IMR-90 (cell line): ENCODE measurements around the gene IP6K3. TPM values are rescaled to one million over a fixed set of nuclear protein-coding genes. Genes with fewer than 3 reads are reported as not detected.

Experiments used
- ATAC-seq: fragments of 200-7000 bp; cut with Tn5 transposase; 2 replicates; pipeline ENCODE4 v1.9.1; 2020; ENCODE audit warnings: low read depth, mild to moderate bottlenecking, moderate library complexity
- BruUV-seq: library from RNA; stranded (reverse); fragments of 400-500 nt; replicated peaks from 2 replicates; lab custom pipeline; 2021; lab: Mats Ljungman, UMichigan
- CTCF ChIA-PET: fragments of 300-600 bp; formaldehyde crosslinking; extraction: SDS; loops from one replicate; lab custom pipeline; 2021; ENCODE audit warnings: antibody characterized with exemption; lab: Yijun Ruan, JAX
- POLR2A ChIA-PET: fragments of 300-600 bp; sonication (Branson Sonifier 250); formaldehyde crosslinking; loops from one replicate; lab custom pipeline; 2022; ENCODE audit warnings: antibody characterized with exemption; ENCODE audit not compliant: unreplicated experiment; lab: Charles Lee
- DNase-seq: peaks from one replicate; pipeline ENCODE4 v3.0.0; 2013
- H2AFZ ChIP-seq: replicated peaks from 2 replicates; pipeline ENCODE3; 2013; ENCODE audit warnings: low read length, mild to moderate bottlenecking; ENCODE audit not compliant: poor library complexity
- H2AK5ac ChIP-seq: 2 replicates; pipeline ENCODE4 v1.6.1; 2013; ENCODE audit warnings: low read depth, low read length, inconsistent platforms
- H2AK9ac ChIP-seq: replicated peaks from 2 replicates; pipeline ENCODE3; 2013; ENCODE audit warnings: mild to moderate bottlenecking, low read depth, low read length, moderate library complexity; ENCODE audit not compliant: poor library complexity
- H2BK120ac ChIP-seq: 2 replicates; pipeline ENCODE4 v1.6.1; 2013; ENCODE audit warnings: low read depth, low read length, inconsistent platforms
- H2BK15ac ChIP-seq: 3 replicates; pipeline ENCODE4 v1.6.1; 2013; ENCODE audit warnings: low read depth, low read length, inconsistent platforms
- H2BK20ac ChIP-seq: 2 replicates; pipeline ENCODE4 v1.6.1; 2013; ENCODE audit warnings: low read depth, mild to moderate bottlenecking, inconsistent platforms, low read length, moderate library complexity
- H2BK5ac ChIP-seq: 2 replicates; pipeline ENCODE4 v1.6.1; 2013; ENCODE audit warnings: mild to moderate bottlenecking, low read depth, low read length, inconsistent platforms; ENCODE audit not compliant: poor library complexity, severe bottlenecking
- H3K14ac ChIP-seq: replicated peaks from 2 replicates; pipeline ENCODE4 v1.6.1; 2013; ENCODE audit warnings: low read depth, low read length, inconsistent platforms
- H3K18ac ChIP-seq: 2 replicates; pipeline ENCODE4 v1.6.1; 2013; ENCODE audit warnings: low read depth, low read length, control low read depth
- H3K23ac ChIP-seq: 2 replicates; pipeline ENCODE4 v1.6.1; 2013; ENCODE audit warnings: low read depth, low read length, inconsistent platforms
- H3K27ac ChIP-seq: 2 replicates; pipeline ENCODE4 v1.5.1; 2013; ENCODE audit warnings: mild to moderate bottlenecking, control low read depth, low read length; ENCODE audit not compliant: insufficient read depth
- H3K27me3 ChIP-seq: 2 replicates; pipeline ENCODE4 v1.6.1; 2013; ENCODE audit warnings: low read length; ENCODE audit not compliant: control insufficient read depth, insufficient read depth
- H3K36me3 ChIP-seq: 2 replicates; pipeline ENCODE4 v1.6.1; 2013; ENCODE audit warnings: low read length, mixed read lengths; ENCODE audit not compliant: control insufficient read depth, insufficient read depth
- H3K4ac ChIP-seq: 2 replicates; pipeline ENCODE4 v1.6.1; 2013; ENCODE audit warnings: low read depth, low read length, inconsistent platforms
- H3K4me1 ChIP-seq: 2 replicates; pipeline ENCODE4 v1.6.1; 2013; ENCODE audit warnings: low read length, mixed read lengths; ENCODE audit not compliant: control insufficient read depth, insufficient read depth
- H3K4me2 ChIP-seq: 2 replicates; pipeline ENCODE4 v1.6.1; 2013; ENCODE audit warnings: low read depth, mild to moderate bottlenecking, control low read depth, low read length, moderate library complexity
- H3K4me3 ChIP-seq: 2 replicates; pipeline ENCODE4 v1.5.1; 2013; ENCODE audit warnings: low read depth, mild to moderate bottlenecking, control low read depth, low read length, moderate library complexity; ENCODE audit not compliant: insufficient read depth
- H3K56ac ChIP-seq: 2 replicates; pipeline ENCODE4 v1.6.1; 2013; ENCODE audit warnings: low read length, inconsistent platforms; ENCODE audit not compliant: insufficient read depth; ENCODE audit errors: extremely low read depth
- H3K79me1 ChIP-seq, 2 experiments: 2 replicates each; pipeline ENCODE4 v1.6.1; 2013; ENCODE audit warnings: low read length in 2 of 2, inconsistent platforms in 1 of 2, low read depth in 1 of 2
- H3K9ac ChIP-seq: 2 replicates; pipeline ENCODE4 v1.6.1; 2013; ENCODE audit warnings: low read depth, low read length, control low read depth
- H3K9me1 ChIP-seq: 2 replicates; pipeline ENCODE4 v1.6.1; 2013; ENCODE audit warnings: low read length, inconsistent platforms; ENCODE audit not compliant: insufficient read depth
- H3K9me3 ChIP-seq: 2 replicates; pipeline ENCODE4 v1.6.1; 2013; ENCODE audit warnings: low read length; ENCODE audit not compliant: control insufficient read depth, insufficient read depth
- H4K20me1 ChIP-seq: 2 replicates; pipeline ENCODE4 v1.6.1; 2013; ENCODE audit warnings: low read length, inconsistent platforms; ENCODE audit not compliant: insufficient read depth
- H4K5ac ChIP-seq: 2 replicates; pipeline ENCODE4 v1.6.1; 2013; ENCODE audit warnings: mild to moderate bottlenecking, low read depth, low read length, control low read depth
- H4K8ac ChIP-seq, 2 experiments: 2 replicates each; pipeline ENCODE4 v1.6.1; 2013; ENCODE audit warnings: low read depth in 2 of 2, low read length in 2 of 2, control low read depth in 1 of 2, inconsistent platforms in 1 of 2
- H4K91ac ChIP-seq: 2 replicates; pipeline ENCODE4 v1.6.1; 2013; ENCODE audit warnings: low read depth, low read length, inconsistent platforms; ENCODE audit not compliant: insufficient read depth
- BHLHE40 ChIP-seq: fragments of 150-350 bp; IDR thresholded peaks from 2 replicates; pipeline ENCODE4 v1.6.1; 2016; ENCODE audit warnings: mild to moderate bottlenecking, low read depth, low read length
- CEBPB ChIP-seq: IDR thresholded peaks from 2 replicates; pipeline ENCODE4 v1.6.1; 2012; ENCODE audit warnings: low read depth, low read length, improper control_type of control experiment
- CHD1 ChIP-seq: IDR thresholded peaks from 2 replicates; pipeline ENCODE4 v1.6.1; 2012; ENCODE audit warnings: low read depth, low read length, improper control_type of control experiment
- ELK1 ChIP-seq: fragments of 150-350 bp; IDR thresholded peaks from 2 replicates; pipeline ENCODE4 v1.6.1; 2016; ENCODE audit warnings: low read depth, mild to moderate bottlenecking, low read length, moderate library complexity, borderline replicate concordance
- MAFK ChIP-seq: IDR thresholded peaks from 2 replicates; pipeline ENCODE4 v1.6.1; 2012; ENCODE audit warnings: low read depth, low read length, improper control_type of control experiment
- MXI1 ChIP-seq: IDR thresholded peaks from 2 replicates; pipeline ENCODE4 v1.6.1; 2012; ENCODE audit warnings: low read depth, mild to moderate bottlenecking, low read length, moderate library complexity, borderline replicate concordance
- NFE2L2 ChIP-seq: fragments of 150-350 bp; IDR thresholded peaks from 2 replicates; pipeline ENCODE4 v1.6.1; 2016; ENCODE audit warnings: low read depth, mild to moderate bottlenecking, low read length
- POLR2A ChIP-seq: IDR thresholded peaks from 2 replicates; pipeline ENCODE4 v1.6.1; 2012; ENCODE audit warnings: mild to moderate bottlenecking, low read depth, low read length
- RAD21 ChIP-seq: IDR thresholded peaks from 2 replicates; pipeline ENCODE4 v1.6.1; 2012; ENCODE audit warnings: low read length, improper control_type of control experiment
- RFX5 ChIP-seq: IDR thresholded peaks from 2 replicates; pipeline ENCODE4 v1.8.0; 2012; ENCODE audit warnings: low read depth, mild to moderate bottlenecking, low read length, moderate library complexity
- SMC3 ChIP-seq: fragments of 150-350 bp; IDR thresholded peaks from 2 replicates; pipeline ENCODE4 v1.6.1; 2016; ENCODE audit warnings: low read depth, mild to moderate bottlenecking, antibody characterized with exemption, low read length, moderate library complexity
- WGBS, 2 experiments: methylation state at CpG; one replicate each; pipeline versions ENCODE4 v1.1.5 to v1.1.7; 2013; ENCODE audit warnings: missing lambda C conversion rate in 2 of 2; ENCODE audit not compliant: insufficient read length in 1 of 2; ENCODE audit errors: extremely low coverage in 2 of 2; 5-methylcytosine and 5-hydroxymethylcytosine counted together
- dilution Hi-C: fragments of 300-500 bp; cut with HindIII; formaldehyde crosslinking; loops from one replicate; pipeline ENCODE4 v1.14.3; 2018; ENCODE audit warnings: low sequenced_read_pairs; ENCODE audit not compliant: unreplicated experiment
- in situ Hi-C: fragments of 300-500 bp; cut with MboI; formaldehyde crosslinking; loops from 3 replicates; pipeline ENCODE4 v1.14.3; 2019; ENCODE audit warnings: low sequenced_read_pairs, inconsistent platforms, mixed read lengths
- intact Hi-C: fragments of 100-400 bp; cut with micrococcal nuclease; formaldehyde crosslinking; loops from 2 replicates; pipeline ENCODE4 v1.10.0; 2022
- polyA plus RNA-seq, 3 experiments: library from polyadenylated mRNA; depleted of rRNA; stranded (reverse); fragments of >200 nt; gene quantifications; 2 replicates each; pipeline ENCODE4 v1.2.3, GENCODE V29; 2012; ENCODE audit warnings: low replicate concordance in 1 of 3
- total RNA-seq: library from RNA; depleted of rRNA; stranded (reverse); fragments of >200 nt; gene quantifications from 2 replicates; pipeline ENCODE4 v1.2.3, GENCODE V29; 2012
- TF ChIP-seq, protein P1 (sequence below): fragments of 150-350 bp; IDR thresholded peaks from 2 replicates; pipeline ENCODE4 v1.6.1; 2017; ENCODE audit warnings: mild to moderate bottlenecking, antibody characterized with exemption, low read length, low read depth
- TF ChIP-seq, protein P2 (sequence below): conservative IDR thresholded peaks from 2 replicates; pipeline ENCODE4 v1.5.1; 2012; ENCODE audit warnings: mild to moderate bottlenecking, low read depth, low read length, improper control_type of control experiment

Gene IP6K3
- total and polyA plus RNA-seq, 2 of the 4 experiments (the other 2 are of a cell fraction), result 0.18 to 0.51 TPM

DNA sequence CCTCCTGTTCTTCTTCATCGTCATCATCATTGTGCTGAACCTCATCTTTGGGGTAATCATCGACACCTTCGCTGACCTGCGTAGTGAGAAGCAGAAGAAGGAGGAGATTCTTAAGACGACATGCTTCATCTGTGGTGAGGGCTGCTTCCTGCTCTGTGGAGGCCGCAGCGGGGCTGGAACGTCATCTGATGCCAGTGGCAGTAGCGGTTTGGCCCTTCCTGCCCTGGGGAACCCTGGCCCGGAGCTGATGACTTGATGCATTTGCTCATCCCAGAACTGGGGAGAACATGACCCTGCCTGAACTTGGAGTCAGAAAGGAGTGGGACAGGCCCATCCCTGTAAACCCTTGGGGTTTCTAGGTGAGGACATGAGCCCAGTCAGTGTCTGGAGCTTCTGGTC is 53.9 kb downstream of the IP6K3 start:
- Histone ChIP-seq H4K5ac (no peak overlapping the region), H3K18ac (no peak overlapping the region), H2AK5ac (no peak overlapping the region), H2AK9ac (no peak overlapping the region), H4K91ac (no peak overlapping the region), H3K23ac (no peak overlapping the region), H3K4me1 (peaks cover 20% of the 10 kb centered on the region), H2AFZ (no peak overlapping the region), H2BK15ac (no peak overlapping the region), H3K9me3 (no peaks in the 10 kb centered on the region), H3K14ac (no peak overlapping the region), H3K9me1 (peaks cover 25% of the 10 kb centered on the region), H3K56ac (no peak overlapping the region), H3K79me1 (peaks cover 0 to 23% of the 10 kb centered on the region in 2 experiments; a peak in 2 of 4 replicates), H3K27ac (no peak overlapping the region), H2BK120ac (no peak overlapping the region), H3K9ac (no peak overlapping the region), H3K4ac (no peak overlapping the region), H4K8ac (no peak overlapping the region), H2BK20ac (no peak overlapping the region), H3K4me3 (no peak overlapping the region), H3K27me3 (no peaks in the 10 kb centered on the region), H3K36me3 (peaks cover 17% of the 10 kb centered on the region), H2BK5ac (no peak overlapping the region), H3K4me2 (no peak overlapping the region), H4K20me1 (peaks cover 8% of the 10 kb centered on the region; the same call in 1 of the 2 replicates)
- WGBS, 2 experiments, result 94% methylated on average over 5 of the region's 10 CpGs; no CpG with 5 or more reads in 1 of the 2 experiments
- dilution Hi-C loops, result no loop called here
- intact Hi-C loops, result no loop called here
- no peak for TF ChIP-seq POLR2A
- TF ChIP-seq SMC3, result no peak
- no peak for TF ChIP-seq CEBPB
- no peak for TF ChIP-seq ELK1
- TF ChIP-seq BHLHE40, result no peak
- TF ChIP-seq, protein P1, sequence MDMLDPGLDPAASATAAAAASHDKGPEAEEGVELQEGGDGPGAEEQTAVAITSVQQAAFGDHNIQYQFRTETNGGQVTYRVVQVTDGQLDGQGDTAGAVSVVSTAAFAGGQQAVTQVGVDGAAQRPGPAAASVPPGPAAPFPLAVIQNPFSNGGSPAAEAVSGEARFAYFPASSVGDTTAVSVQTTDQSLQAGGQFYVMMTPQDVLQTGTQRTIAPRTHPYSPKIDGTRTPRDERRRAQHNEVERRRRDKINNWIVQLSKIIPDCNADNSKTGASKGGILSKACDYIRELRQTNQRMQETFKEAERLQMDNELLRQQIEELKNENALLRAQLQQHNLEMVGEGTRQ, result no peak
- TF ChIP-seq RFX5, result no peak
- no peak for TF ChIP-seq RAD21
- TF ChIP-seq, protein P2, sequence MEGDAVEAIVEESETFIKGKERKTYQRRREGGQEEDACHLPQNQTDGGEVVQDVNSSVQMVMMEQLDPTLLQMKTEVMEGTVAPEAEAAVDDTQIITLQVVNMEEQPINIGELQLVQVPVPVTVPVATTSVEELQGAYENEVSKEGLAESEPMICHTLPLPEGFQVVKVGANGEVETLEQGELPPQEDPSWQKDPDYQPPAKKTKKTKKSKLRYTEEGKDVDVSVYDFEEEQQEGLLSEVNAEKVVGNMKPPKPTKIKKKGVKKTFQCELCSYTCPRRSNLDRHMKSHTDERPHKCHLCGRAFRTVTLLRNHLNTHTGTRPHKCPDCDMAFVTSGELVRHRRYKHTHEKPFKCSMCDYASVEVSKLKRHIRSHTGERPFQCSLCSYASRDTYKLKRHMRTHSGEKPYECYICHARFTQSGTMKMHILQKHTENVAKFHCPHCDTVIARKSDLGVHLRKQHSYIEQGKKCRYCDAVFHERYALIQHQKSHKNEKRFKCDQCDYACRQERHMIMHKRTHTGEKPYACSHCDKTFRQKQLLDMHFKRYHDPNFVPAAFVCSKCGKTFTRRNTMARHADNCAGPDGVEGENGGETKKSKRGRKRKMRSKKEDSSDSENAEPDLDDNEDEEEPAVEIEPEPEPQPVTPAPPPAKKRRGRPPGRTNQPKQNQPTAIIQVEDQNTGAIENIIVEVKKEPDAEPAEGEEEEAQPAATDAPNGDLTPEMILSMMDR, result no peak
- TF ChIP-seq NFE2L2, result no peak
- TF ChIP-seq MXI1, result no peak
- TF ChIP-seq CHD1, result no peak
- no peak for TF ChIP-seq MAFK
- no TSS peak for BruUV-seq
- POLR2A ChIA-PET, result interaction anchor here (0.5 kb wide), 1 partner anchor 380 kb away, joined by 3 read pairs; no protein-coding TSS in a partner anchor
- in situ Hi-C loops, result no loop called here
- CTCF ChIA-PET, result no interaction called here
- ATAC-seq (no peak), DNase-seq (peak; percentile 7)
